ENCODE data around the gene CNBD2.

- peak in 3 of 7 experiments; percentile 18 to 43 (median 22) for TF ChIP-seq CTCF (IDR thresholded peaks at IDR 0.05)
- peak; percentile 91 to 98 (median 97) for TF ChIP-seq POLR2A (IDR thresholded peaks at IDR 0.05)
Observed at GRCh38 chr20:36064658-36065426, 96.5 kb downstream of the CNBD2 start.
